HG03571 (cell line): ENCODE results near the gene GBP1.
A peak's percentile ranks its signal among the peaks of the same experiment; 100 is the strongest.
"Not testable (repeated sequence)": the region's sequence is repeated elsewhere in the genome, so short reads cannot be mapped to it uniquely, and the experiment has no call there.

Experiments
- ATAC-seq: cut with Tn5 transposase; IDR thresholded peaks from one replicate; pipeline ENCODE4 v1.9.1; 2021; ENCODE audit not compliant: unreplicated experiment

Gene GBP1

GRCh38 chr1:89065079-89065868 is at the start of gene GBP1:
Gene GBP1, minus strand, starts transcription at chr1:89065208. Its CDS starts 1,974 bp downstream, at chr1:89063234.
- peak; percentile 71 for ATAC-seq

GRCh38 chr1:89114662-89115061 is 49.7 kb upstream of the GBP1 start:
- no peak for ATAC-seq

- ATAC-seq = no peak
These were observed 48.0 kb upstream of the GBP1 start for GRCh38 chr1:89112871-89113613.

- ATAC-seq = no peak
These were observed 39.7 kb upstream of the GBP1 start for GRCh38 chr1:89104687-89105086.

GRCh38 chr1:89104147-89104546 is 39.1 kb upstream of the GBP1 start:
- ATAC-seq = no peak

GRCh38 chr1:89102021-89102420 is 37.0 kb upstream of the GBP1 start:
- ATAC-seq = no peak

GRCh38 chr1:89100412-89100811 is 35.4 kb upstream of the GBP1 start:
- ATAC-seq = no peak

GRCh38 chr1:89098857-89099256 is 33.8 kb upstream of the GBP1 start:
- ATAC-seq = no peak

- ATAC-seq = no peak
These were observed 30.7 kb upstream of the GBP1 start for GRCh38 chr1:89095737-89096136.

GRCh38 chr1:89089962-89090361 is 25.0 kb upstream of the GBP1 start:
- no peak for ATAC-seq

GRCh38 chr1:89088572-89088971 is 23.6 kb upstream of the GBP1 start:
- ATAC-seq = no peak

GRCh38 chr1:89087241-89087640 is 22.2 kb upstream of the GBP1 start:
- ATAC-seq = no peak

- no peak for ATAC-seq
These were observed 20.8 kb upstream of the GBP1 start for GRCh38 chr1:89085781-89086180.

GRCh38 chr1:89081005-89081404 is 16.0 kb upstream of the GBP1 start:
- no peak for ATAC-seq

- ATAC-seq = not testable (repeated sequence)
These were observed 15.1 kb upstream of the GBP1 start for GRCh38 chr1:89080068-89080467.

GRCh38 chr1:89072466-89073065 is 7.6 kb upstream of the GBP1 start:
- ATAC-seq = not testable (repeated sequence)

- no peak for ATAC-seq
These were observed 5.5 kb upstream of the GBP1 start for GRCh38 chr1:89070509-89070908.

GRCh38 chr1:89069951-89070350 is 4.9 kb upstream of the GBP1 start:
- no peak for ATAC-seq

- no peak for ATAC-seq
These were observed 3.3 kb upstream of the GBP1 start for GRCh38 chr1:89068291-89068690.

- peak; percentile 34 for ATAC-seq
These were observed 376 bp downstream of the GBP1 start for GRCh38 chr1:89064632-89065031.

- no peak for ATAC-seq
These were observed 1.9 kb downstream of the GBP1 start for GRCh38 chr1:89063094-89063493.

- ATAC-seq = no peak
These were observed 4.9 kb downstream of the GBP1 start for GRCh38 chr1:89060091-89060490.
